H1 (cell line): ENCODE measurements around the gene MKKS. TPM values are rescaled to one million over a fixed set of nuclear protein-coding genes. Genes with fewer than 3 reads are reported as not detected.

Experiments
- CTCF ChIA-PET: fragments of 300-600 bp; sonication (Branson Sonifier 250); formaldehyde crosslinking; loops from one replicate; lab custom pipeline; 2021; ENCODE audit not compliant: partially characterized antibody; lab: Charles Lee
- POLR2A ChIA-PET: fragments of 300-600 bp; sonication (Branson Sonifier 250); formaldehyde crosslinking; loops from one replicate; lab custom pipeline; 2021; ENCODE audit warnings: inconsistent platforms; ENCODE audit not compliant: partially characterized antibody; lab: Charles Lee
- DNase-seq, 2 experiments: peaks; one replicate each; pipeline versions ENCODE4 v3.0.0 to v3.0.0-alpha.2; 2010 to 2022; ENCODE audit warnings: low spot score in 2 of 2, low read depth in 1 of 2, mixed read lengths in 1 of 2
- FAIRE-seq: peaks from 2 replicates; lab custom pipeline; 2011; peaks lifted over from hg19 to GRCh38; lab: Jason Lieb, UNC
- H2AFZ ChIP-seq: 2 replicates; pipeline ENCODE4 v1.8.1; 2012; ENCODE audit warnings: low read length, inconsistent platforms
- H2AK5ac ChIP-seq: 2 replicates; pipeline ENCODE4 v1.6.1; 2013; ENCODE audit warnings: low read depth, low read length
- H2BK120ac ChIP-seq: replicated peaks from 2 replicates; pipeline ENCODE3; 2013; ENCODE audit warnings: low read depth, low read length, inconsistent platforms
- H2BK12ac ChIP-seq: 2 replicates; pipeline ENCODE4 v1.6.1; 2013; ENCODE audit warnings: low read depth, low read length
- H2BK15ac ChIP-seq: 2 replicates; pipeline ENCODE4 v1.6.1; 2013; ENCODE audit warnings: low read length
- H2BK20ac ChIP-seq: 2 replicates; pipeline ENCODE4 v1.6.1; 2013; ENCODE audit warnings: low read length
- H2BK5ac ChIP-seq: 2 replicates; pipeline ENCODE4 v1.6.1; 2013; ENCODE audit warnings: low read depth, low read length
- H3K14ac ChIP-seq: 2 replicates; pipeline ENCODE4 v1.6.1; 2013; ENCODE audit warnings: inconsistent platforms; ENCODE audit not compliant: insufficient read length
- H3K18ac ChIP-seq: 2 replicates; pipeline ENCODE4 v1.6.1; 2013; ENCODE audit warnings: low read length; ENCODE audit errors: extremely low read depth
- H3K23ac ChIP-seq: 2 replicates; pipeline ENCODE4 v1.6.1; 2013; ENCODE audit warnings: inconsistent platforms; ENCODE audit not compliant: insufficient read length
- H3K23me2 ChIP-seq: 2 replicates; pipeline ENCODE4 v1.6.1; 2013; ENCODE audit warnings: low read depth, low read length
- H3K27ac ChIP-seq: 2 replicates; pipeline ENCODE4 v1.6.1; 2011; ENCODE audit warnings: low read depth, low read length, inconsistent platforms
- H3K27me3 ChIP-seq, 4 experiments: replicated peaks in 1 of 4; 1 replicate in 1 of 4; 2 replicates in 3 of 4; pipeline versions ENCODE4 v1.6.1 to v1.8.1; 2011 to 2013; ENCODE audit warnings: low read length in 3 of 4, mild to moderate bottlenecking in 3 of 4, inconsistent platforms in 2 of 4, mixed read lengths in 2 of 4, moderate library complexity in 1 of 4; ENCODE audit not compliant: control insufficient read depth in 3 of 4, insufficient read depth in 3 of 4; ENCODE audit errors: extremely low read depth in 1 of 4
- H3K36me3 ChIP-seq, 4 experiments: 2 replicates each; pipeline versions ENCODE4 v1.6.1 to v1.8.1; 2011 to 2013; ENCODE audit warnings: mild to moderate bottlenecking in 4 of 4, low read length in 3 of 4, moderate library complexity in 2 of 4, control low read depth in 1 of 4, inconsistent platforms in 1 of 4; ENCODE audit not compliant: insufficient read depth in 4 of 4, control insufficient read depth in 2 of 4
- H3K4ac ChIP-seq: replicated peaks from 2 replicates; pipeline ENCODE3; 2013; ENCODE audit warnings: low read length, low read depth, mixed read lengths, inconsistent platforms; ENCODE audit not compliant: insufficient read length
- H3K4me1 ChIP-seq, 4 experiments: replicated peaks in 1 of 4; 1 replicate in 1 of 4; 2 replicates in 3 of 4; pipeline versions ENCODE4 v1.6.1 to v1.8.1; 2011 to 2013; ENCODE audit warnings: low read length in 3 of 4, inconsistent platforms in 2 of 4, mixed read lengths in 1 of 4; ENCODE audit not compliant: insufficient read depth in 4 of 4, control insufficient read depth in 3 of 4
- H3K4me2 ChIP-seq, 2 experiments: 2 replicates each; pipeline versions ENCODE4 v1.6.1 to v1.8.1; 2011 to 2013; ENCODE audit warnings: low read depth in 2 of 2, low read length in 2 of 2, control low read depth in 1 of 2, inconsistent platforms in 1 of 2, mild to moderate bottlenecking in 1 of 2; ENCODE audit not compliant: insufficient read depth in 1 of 2
- H3K4me3 ChIP-seq, 4 experiments: fragments of 200-600, 300-600 bp in 1 of 4; sonication (generic), shearing (Covaris generic), sonication (Bioruptor Twin) in 1 of 4; 2 replicates each; pipeline versions ENCODE4 v1.5.1 to v1.8.1; 2011 to 2016; ENCODE audit warnings: low read length in 4 of 4, low read depth in 3 of 4, control low read depth in 2 of 4, inconsistent platforms in 2 of 4, mild to moderate bottlenecking in 2 of 4, mixed read lengths in 1 of 4, moderate library complexity in 1 of 4; ENCODE audit not compliant: insufficient read depth in 2 of 4; ENCODE audit errors: extremely low read depth in 1 of 4
- H3K56ac ChIP-seq: replicated peaks from 2 replicates; pipeline ENCODE3; 2013; ENCODE audit warnings: low read depth, mild to moderate bottlenecking, mixed read lengths, low read length, inconsistent platforms; ENCODE audit not compliant: insufficient read length
- H3K79me1 ChIP-seq: 2 replicates; pipeline ENCODE4 v1.6.1; 2013; ENCODE audit warnings: low read depth, low read length, control low read depth
- H3K79me2 ChIP-seq, 2 experiments: 2 replicates each; pipeline versions ENCODE4 v1.6.1 to v1.8.1; 2012 to 2013; ENCODE audit warnings: low read length in 2 of 2, mild to moderate bottlenecking in 2 of 2, inconsistent platforms in 1 of 2; ENCODE audit not compliant: insufficient read depth in 2 of 2, control insufficient read depth in 1 of 2
- H3K9ac ChIP-seq, 4 experiments: replicated peaks in 1 of 4; 1 replicate in 1 of 4; 2 replicates in 3 of 4; pipeline versions ENCODE4 v1.6.1 to v1.8.1; 2011 to 2013; ENCODE audit warnings: low read depth in 3 of 4, low read length in 3 of 4, control low read depth in 2 of 4, mild to moderate bottlenecking in 2 of 4, moderate library complexity in 2 of 4, inconsistent platforms in 1 of 4; ENCODE audit errors: extremely low read depth in 1 of 4
- H3K9me3 ChIP-seq, 2 experiments: 2 replicates each; pipeline versions ENCODE4 v1.6.1 to v1.8.1; 2012 to 2013; ENCODE audit warnings: mild to moderate bottlenecking in 2 of 2, moderate library complexity in 2 of 2, control low read depth in 1 of 2, inconsistent platforms in 1 of 2, low read depth in 1 of 2, low read length in 1 of 2, mixed read lengths in 1 of 2; ENCODE audit not compliant: insufficient read depth in 2 of 2
- H4K20me1 ChIP-seq, 2 experiments: replicated peaks in 1 of 2; 2 replicates each; pipeline versions ENCODE3 to v1.8.1; 2011 to 2013; ENCODE audit warnings: inconsistent platforms in 2 of 2, low read length in 2 of 2, mild to moderate bottlenecking in 1 of 2; ENCODE audit not compliant: insufficient read depth in 2 of 2, control insufficient read depth in 1 of 2
- H4K5ac ChIP-seq: 2 replicates; pipeline ENCODE4 v1.6.1; 2013; ENCODE audit warnings: low read length, low read depth, mixed read lengths, inconsistent platforms; ENCODE audit not compliant: insufficient read length
- H4K8ac ChIP-seq: 2 replicates; pipeline ENCODE4 v1.8.0; 2013; ENCODE audit warnings: mild to moderate bottlenecking, moderate library complexity, low read length, inconsistent platforms; ENCODE audit not compliant: insufficient read depth; ENCODE audit errors: extremely low read depth
- H4K91ac ChIP-seq: replicated peaks from 2 replicates; pipeline ENCODE3; 2013; ENCODE audit warnings: low read length, mixed read lengths, inconsistent platforms; ENCODE audit not compliant: insufficient read length
- POLR2A ChIP-seq, 2 experiments: IDR thresholded peaks; 1 replicate in 1 of 2; 2 replicates in 1 of 2; pipeline ENCODE4 v1.6.1; 2011; ENCODE audit warnings: low read depth in 2 of 2, low read length in 2 of 2, mild to moderate bottlenecking in 2 of 2; ENCODE audit errors: control extremely low read depth in 1 of 2
- RBBP5 ChIP-seq: IDR thresholded peaks from 2 replicates; pipeline ENCODE4 v1.7.1; 2012; ENCODE audit warnings: low read depth, mild to moderate bottlenecking, inconsistent platforms, low read length, moderate library complexity, borderline replicate concordance
- RNF2 ChIP-seq: fragments of 200-900, 300-1000 bp; sonication (generic); IDR thresholded peaks from 2 replicates; pipeline ENCODE4 v1.7.1; 2016; ENCODE audit warnings: borderline replicate concordance, low read depth, mild to moderate bottlenecking, antibody characterized with exemption, low read length; ENCODE audit not compliant: poor library complexity, severe bottlenecking; ENCODE audit errors: missing control alignments
- WGBS, 2 experiments: shearing (Covaris generic) in 1 of 2; methylation state at CpG; one replicate each; pipeline versions ENCODE4 v1.1.6 to v1.1.7; 2013 to 2015; ENCODE audit warnings: low lambda C conversion rate in 2 of 2, mixed read lengths in 2 of 2, inconsistent platforms in 1 of 2, low coverage in 1 of 2, missing lambda C conversion rate in 1 of 2; ENCODE audit not compliant: insufficient replicate concordance in 2 of 2, insufficient coverage in 1 of 2, insufficient read length in 1 of 2; ENCODE audit errors: extremely low coverage in 1 of 2, missing lambda C conversion rate in 1 of 2; 5-methylcytosine and 5-hydroxymethylcytosine counted together
- polyA plus RNA-seq, 7 experiments: library from polyadenylated mRNA; depleted of rRNA in 3 of 7; stranded (reverse) in 5 of 7; unstranded in 2 of 7; fragments of >200 nt in 5 of 7; fragments of 200-250 nt in 2 of 7; gene quantifications; 1 replicate in 5 of 7; 2 replicates in 1 of 7; 4 replicates in 1 of 7; pipeline versions ENCODE4 v1.2.1 to v1.2.3, GENCODE V29; 2011 to 2013; ENCODE audit warnings: missing spikeins in 2 of 7, mixed read lengths in 2 of 7
- total RNA-seq: library from RNA; stranded (reverse); fragmentation: NEBNext Ultra II Directional; extraction: Animal tissue kit (Norgen Biotek cat#: 25700); gene quantifications from 2 replicates; pipeline ENCODE4 v1.2.1, GENCODE V29; 2021
- TF ChIP-seq, protein P1 (sequence below): IDR thresholded peaks from 2 replicates; pipeline ENCODE4 v1.6.1; 2011; ENCODE audit warnings: low read depth, mild to moderate bottlenecking, low read length; ENCODE audit not compliant: insufficient read depth
- TF ChIP-seq, protein P2 (sequence below), 3 experiments: IDR thresholded peaks; 1 replicate in 2 of 3; 2 replicates in 1 of 3; pipeline versions ENCODE4 v1.5.1 to v1.6.1; 2011; ENCODE audit warnings: low read length in 3 of 3, mild to moderate bottlenecking in 3 of 3, inconsistent platforms in 2 of 3, low read depth in 1 of 3, moderate library complexity in 1 of 3; ENCODE audit not compliant: insufficient read depth in 1 of 3; ENCODE audit errors: control extremely low read depth in 1 of 3

MKKS gene
- total and polyA plus RNA-seq, 2 of the 8 experiments (the other 6 are each of a cell fraction or from before 2014, with no cell fraction given) = 15.9 to 24.8 TPM

DNA sequence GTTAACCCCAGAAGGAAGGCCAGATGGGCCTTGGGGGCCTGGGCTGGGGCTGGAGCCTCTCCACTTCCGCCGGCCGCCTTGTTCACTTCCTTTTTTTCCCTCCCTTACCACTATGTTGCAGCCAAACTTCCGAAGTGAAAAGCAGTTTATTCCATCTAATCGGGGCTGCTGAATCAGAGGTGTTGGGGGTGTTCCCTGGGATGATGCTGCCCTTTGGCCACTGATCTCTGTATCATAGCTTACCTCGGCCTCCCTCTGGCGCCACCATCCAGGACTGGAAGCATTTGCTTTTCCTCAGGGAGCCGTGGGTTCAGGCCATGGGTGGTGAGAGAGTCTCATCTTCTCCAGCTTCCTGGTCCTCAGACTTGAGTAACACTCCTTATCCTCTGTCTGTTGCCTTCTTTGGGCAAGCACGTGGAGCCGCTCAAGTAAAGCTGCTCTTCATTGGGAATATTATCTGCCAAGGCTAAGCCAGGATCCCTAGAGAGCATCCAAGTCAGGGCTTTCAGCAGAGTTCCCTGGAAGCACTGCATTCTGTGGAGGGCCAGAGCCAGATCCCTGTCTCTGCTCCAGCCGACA lies 40.7 kb upstream of the MKKS start:
- FAIRE-seq = no peak
- H2BK20ac ChIP-seq = no peak overlapping the region
- TF ChIP-seq, protein P1, sequence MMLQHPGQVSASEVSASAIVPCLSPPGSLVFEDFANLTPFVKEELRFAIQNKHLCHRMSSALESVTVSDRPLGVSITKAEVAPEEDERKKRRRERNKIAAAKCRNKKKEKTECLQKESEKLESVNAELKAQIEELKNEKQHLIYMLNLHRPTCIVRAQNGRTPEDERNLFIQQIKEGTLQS = no peak
- TF ChIP-seq POLR2A (IDR thresholded peaks at IDR 0.05; ENCODE audit: control extremely low read depth in 1 of 2, low read depth in 2 of 2, low read length in 2 of 2) (no peak), RBBP5 (no peak), RNF2 (no peak)
- TF ChIP-seq, protein P2, sequence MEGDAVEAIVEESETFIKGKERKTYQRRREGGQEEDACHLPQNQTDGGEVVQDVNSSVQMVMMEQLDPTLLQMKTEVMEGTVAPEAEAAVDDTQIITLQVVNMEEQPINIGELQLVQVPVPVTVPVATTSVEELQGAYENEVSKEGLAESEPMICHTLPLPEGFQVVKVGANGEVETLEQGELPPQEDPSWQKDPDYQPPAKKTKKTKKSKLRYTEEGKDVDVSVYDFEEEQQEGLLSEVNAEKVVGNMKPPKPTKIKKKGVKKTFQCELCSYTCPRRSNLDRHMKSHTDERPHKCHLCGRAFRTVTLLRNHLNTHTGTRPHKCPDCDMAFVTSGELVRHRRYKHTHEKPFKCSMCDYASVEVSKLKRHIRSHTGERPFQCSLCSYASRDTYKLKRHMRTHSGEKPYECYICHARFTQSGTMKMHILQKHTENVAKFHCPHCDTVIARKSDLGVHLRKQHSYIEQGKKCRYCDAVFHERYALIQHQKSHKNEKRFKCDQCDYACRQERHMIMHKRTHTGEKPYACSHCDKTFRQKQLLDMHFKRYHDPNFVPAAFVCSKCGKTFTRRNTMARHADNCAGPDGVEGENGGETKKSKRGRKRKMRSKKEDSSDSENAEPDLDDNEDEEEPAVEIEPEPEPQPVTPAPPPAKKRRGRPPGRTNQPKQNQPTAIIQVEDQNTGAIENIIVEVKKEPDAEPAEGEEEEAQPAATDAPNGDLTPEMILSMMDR (IDR thresholded peaks at IDR 0.05; ENCODE audit: control extremely low read depth in 1 of 3, insufficient read depth in 1 of 3, low read depth in 1 of 3, low read length in 3 of 3) = peak in 1 of 3 experiments; percentile 16; a peak in 1 of 4 replicates
- TF ChIP-seq, all 59 proteins: peak for 1
- Histone ChIP-seq H3K4me3 (no peak overlapping the region), H3K79me1 (no peaks in the 10 kb centered on the region), H3K27me3 (no peaks in the 10 kb centered on the region), H3K23me2 (no peaks in the 10 kb centered on the region), H2AK5ac (no peak overlapping the region), H3K56ac (no peak overlapping the region), H3K79me2 (peaks cover 0 to 17% of the 10 kb centered on the region in 2 experiments; a peak in 2 of 4 replicates), H3K14ac (no peak overlapping the region), H3K18ac (no peak overlapping the region), H4K91ac (no peak overlapping the region), H3K9me3 (no peaks in the 10 kb centered on the region), H3K27ac (no peak overlapping the region), H3K4me1 (peaks cover 0 to 13% (median 8%) of the 10 kb centered on the region in 4 experiments), H4K20me1 (no peaks in the 10 kb centered on the region), H3K23ac (no peak overlapping the region), H4K8ac (no peak overlapping the region), H4K5ac (no peak overlapping the region), H3K4ac (no peak overlapping the region), H2AFZ (no peak overlapping the region), H2BK120ac (no peak overlapping the region), H2BK15ac (no peak overlapping the region), H3K9ac (no peak overlapping the region), H2BK5ac (no peak overlapping the region), H3K36me3 (no peaks in the 10 kb centered on the region), H2BK12ac (no peak overlapping the region; the same call in 1 of the 2 replicates), H3K4me2 (0 out of 4 replicates have a peak overlapping the region, but pooled peaks of 1 of the 2 experiments have one; percentile 16)
- ChIA-PET CTCF (interaction anchor here (0.7 to 4.2 kb wide), 14 partner anchors 10 to 796 kb away, joined by 3 to 17 read pairs (median 3); partner anchors contain the start of genes MKKS and SLX4IP), POLR2A (interaction anchor here (1.4 kb wide), 1 partner anchor 42 kb away, joined by 3 read pairs; no protein-coding TSS in a partner anchor)
- 83% methylated on average over 11 of the region's 11 CpGs; no CpG with 5 or more reads in 1 of the 2 experiments for WGBS, 2 experiments
- DNase-seq = no peak
